ENCODE results near the gene LDHB.

DNA sequence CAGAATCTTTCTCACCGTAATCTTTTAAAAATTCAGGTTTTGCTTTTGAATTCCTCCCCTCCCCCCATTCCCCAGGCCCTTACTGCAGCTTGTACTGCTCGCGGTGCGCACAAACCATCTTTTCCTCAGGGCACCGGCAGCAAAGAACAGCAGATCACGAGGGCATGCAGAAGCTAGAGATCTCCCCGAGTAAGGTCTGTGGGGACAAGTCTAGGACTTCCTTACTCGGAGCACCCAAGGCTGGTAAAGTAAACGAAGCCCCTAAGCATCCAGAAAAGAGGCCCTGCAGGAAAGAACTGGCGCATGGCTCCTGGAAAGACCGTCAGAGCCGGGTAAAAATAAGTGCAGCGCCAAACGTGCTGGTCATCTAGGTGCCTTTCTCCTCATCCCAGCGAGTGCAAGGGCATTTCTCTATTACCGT, 727 bp downstream of the LDHB start:
- TF ChIP-seq, protein P1, sequence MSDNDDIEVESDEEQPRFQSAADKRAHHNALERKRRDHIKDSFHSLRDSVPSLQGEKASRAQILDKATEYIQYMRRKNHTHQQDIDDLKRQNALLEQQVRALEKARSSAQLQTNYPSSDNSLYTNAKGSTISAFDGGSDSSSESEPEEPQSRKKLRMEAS (IDR thresholded peaks at IDR 0.05; ENCODE audit: low read depth, low read length), result no peak
- TF ChIP-seq POLR2A (IDR thresholded peaks at IDR 0.05; ENCODE audit: extremely low read depth, insufficient read length), result no peak
- TF ChIP-seq, protein P2, sequence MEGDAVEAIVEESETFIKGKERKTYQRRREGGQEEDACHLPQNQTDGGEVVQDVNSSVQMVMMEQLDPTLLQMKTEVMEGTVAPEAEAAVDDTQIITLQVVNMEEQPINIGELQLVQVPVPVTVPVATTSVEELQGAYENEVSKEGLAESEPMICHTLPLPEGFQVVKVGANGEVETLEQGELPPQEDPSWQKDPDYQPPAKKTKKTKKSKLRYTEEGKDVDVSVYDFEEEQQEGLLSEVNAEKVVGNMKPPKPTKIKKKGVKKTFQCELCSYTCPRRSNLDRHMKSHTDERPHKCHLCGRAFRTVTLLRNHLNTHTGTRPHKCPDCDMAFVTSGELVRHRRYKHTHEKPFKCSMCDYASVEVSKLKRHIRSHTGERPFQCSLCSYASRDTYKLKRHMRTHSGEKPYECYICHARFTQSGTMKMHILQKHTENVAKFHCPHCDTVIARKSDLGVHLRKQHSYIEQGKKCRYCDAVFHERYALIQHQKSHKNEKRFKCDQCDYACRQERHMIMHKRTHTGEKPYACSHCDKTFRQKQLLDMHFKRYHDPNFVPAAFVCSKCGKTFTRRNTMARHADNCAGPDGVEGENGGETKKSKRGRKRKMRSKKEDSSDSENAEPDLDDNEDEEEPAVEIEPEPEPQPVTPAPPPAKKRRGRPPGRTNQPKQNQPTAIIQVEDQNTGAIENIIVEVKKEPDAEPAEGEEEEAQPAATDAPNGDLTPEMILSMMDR (IDR thresholded peaks at IDR 0.05; ENCODE audit: low read depth, low read length), result no peak

All from NB4 (cell line).